ENCODE results near the gene ACOXL.
A peak's percentile ranks its signal among the peaks of the same experiment; 100 is the strongest.

The ACOXL gene

DNA sequence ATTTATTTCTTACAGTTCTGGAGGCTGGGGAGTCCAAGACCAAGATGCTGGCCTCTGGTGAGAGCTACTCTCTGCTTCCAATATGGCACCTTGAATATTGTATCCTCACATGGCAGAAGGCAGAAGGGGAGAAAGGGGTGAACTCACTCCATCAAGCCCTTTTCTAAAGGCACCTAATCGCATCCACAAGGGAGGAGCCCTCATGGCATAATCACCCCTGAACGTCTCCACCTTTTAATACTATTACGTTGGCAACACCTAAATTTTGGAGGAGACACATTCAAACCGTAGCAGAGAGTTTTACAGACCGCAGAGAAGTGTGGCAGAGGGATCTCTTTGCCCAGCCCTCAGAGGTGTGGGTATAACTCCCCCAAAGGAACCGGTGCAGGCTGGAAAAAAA is 245.8 kb downstream of the ACOXL start:
- no peak for DNase-seq (ENCODE audit: low read depth)

DNA sequence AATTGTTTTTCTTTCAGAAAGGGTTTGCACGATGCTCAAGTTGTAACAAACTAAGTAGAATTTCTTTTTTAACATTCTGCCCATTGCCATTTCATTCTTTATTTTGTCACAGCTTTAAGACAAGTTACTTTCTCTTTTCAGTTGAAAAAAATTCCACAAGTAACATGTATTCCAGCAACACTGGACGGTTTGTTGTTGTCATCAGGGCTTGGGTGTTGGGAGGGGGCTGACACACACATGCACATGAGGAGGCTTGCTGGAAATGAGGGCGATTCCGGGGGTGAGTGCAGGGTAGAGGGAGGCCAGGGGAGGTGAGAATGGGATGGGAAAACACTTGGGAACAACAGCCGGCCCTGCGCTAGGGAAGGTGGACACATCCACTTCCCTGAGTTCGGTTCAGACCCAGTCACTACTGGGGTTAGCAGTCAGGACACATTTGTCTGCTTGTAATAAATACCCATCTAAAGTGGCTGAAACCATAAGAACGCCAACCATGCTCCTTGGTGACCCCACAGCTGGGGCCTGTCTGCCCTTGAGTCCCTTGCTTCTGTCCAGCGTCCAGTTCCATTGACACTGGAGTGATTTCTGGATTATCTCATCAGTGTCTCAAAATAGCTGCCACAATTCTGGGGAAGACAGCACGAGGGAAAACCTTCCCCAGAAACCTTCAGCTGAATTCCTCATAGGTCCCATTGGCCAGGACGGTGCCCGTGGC is 246.5 kb downstream of the ACOXL start:
- DNase-seq (ENCODE audit: low read depth): no peak

DNA sequence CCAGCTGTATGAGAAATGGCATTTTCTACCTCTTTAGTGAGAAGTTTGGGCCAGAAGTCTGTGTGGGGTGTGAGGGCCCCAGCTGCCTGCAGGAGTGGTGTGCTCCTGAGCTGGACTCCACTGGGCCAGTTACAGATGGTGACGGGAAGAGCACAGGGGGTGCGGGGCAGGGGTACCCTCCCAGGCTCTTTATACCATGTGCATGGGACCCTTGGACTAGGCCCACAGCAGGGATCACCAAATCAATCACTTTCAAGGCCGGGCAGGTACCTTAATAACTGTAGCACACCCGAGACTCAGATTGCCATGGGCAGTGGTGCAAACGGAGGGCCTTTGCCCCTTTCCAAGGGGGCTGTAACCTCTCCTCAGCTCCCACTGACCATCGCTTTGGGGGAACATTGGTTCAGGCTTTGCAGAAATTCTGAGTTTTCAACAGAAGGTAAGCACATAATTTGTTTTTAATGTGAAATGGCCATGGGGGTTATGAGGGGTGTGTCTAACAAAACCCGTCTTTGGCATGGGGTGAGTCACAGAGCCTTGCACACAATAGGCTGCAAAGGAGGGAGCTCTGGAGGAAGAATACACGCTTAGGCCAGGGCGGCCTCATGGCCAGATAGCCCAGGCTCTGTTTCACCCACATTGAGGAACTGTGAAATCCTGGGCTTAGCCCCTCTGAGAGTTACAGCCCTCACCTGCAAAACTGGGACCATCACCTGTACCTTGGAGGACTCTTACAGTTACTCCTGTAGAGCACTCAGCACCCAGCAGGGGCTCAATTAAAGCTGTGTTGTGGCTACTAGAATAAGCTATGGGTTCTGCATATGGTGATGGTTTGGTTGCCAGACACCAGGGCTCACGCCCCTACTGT is 247.3 kb downstream of the ACOXL start:
- no peak for DNase-seq (ENCODE audit: low read depth)

DNA sequence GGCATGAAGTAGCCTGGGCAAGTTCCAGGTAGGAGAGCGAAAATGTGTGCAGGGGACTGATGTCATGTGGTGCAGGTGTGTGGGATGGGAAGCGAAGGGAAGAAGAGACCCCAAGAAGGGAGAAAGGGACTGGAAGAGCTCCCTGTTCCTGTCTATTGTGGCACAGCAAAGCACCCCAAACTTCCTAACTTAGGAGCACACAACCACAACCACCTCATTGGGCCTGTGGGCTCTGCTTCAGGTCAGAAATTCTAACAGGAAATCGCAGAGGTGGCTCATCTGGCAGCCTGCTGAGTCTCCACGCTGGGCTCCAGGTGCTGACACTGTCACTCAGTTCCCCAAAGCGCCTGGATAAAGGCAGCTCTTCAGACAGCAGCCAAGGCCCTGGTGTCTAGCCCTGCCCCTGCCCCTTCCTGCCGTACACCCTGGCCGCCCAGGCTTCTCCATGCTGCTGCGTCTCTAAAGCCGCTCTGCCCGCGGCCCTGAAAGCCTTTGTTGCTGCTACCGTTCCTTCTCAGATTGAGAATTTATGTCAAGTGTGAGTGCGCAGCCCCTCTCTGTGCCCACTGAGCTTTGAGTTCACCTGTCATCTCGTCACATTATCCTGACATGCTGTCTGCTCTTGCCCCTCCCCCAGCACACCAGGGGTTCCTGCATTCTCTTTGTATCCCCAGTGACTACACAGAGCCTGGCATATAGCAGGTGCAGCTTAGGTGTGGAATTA is 248.1 kb downstream of the ACOXL start:
- no peak for DNase-seq (ENCODE audit: low read depth)

DNA sequence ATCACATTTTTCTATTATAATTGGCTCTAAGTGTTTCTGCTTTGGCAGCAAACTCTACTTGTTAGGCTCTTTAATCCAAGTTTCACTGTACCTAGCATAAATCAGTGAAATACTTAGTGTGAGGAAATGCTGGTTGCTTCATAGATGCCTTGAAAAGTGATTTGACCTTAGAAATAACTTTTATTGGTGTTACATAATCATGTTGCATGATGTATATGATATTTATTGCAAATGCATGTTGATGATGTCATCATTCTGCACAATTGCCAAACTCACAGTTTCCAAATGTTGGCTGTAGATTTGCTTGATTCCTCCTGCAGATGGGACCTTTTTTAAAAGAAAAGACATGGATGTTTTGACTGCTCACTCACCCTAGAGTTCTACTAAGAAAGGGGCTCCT is 250.8 kb downstream of the ACOXL start:
- DNase-seq (ENCODE audit: low read depth): peak; percentile 52

DNA sequence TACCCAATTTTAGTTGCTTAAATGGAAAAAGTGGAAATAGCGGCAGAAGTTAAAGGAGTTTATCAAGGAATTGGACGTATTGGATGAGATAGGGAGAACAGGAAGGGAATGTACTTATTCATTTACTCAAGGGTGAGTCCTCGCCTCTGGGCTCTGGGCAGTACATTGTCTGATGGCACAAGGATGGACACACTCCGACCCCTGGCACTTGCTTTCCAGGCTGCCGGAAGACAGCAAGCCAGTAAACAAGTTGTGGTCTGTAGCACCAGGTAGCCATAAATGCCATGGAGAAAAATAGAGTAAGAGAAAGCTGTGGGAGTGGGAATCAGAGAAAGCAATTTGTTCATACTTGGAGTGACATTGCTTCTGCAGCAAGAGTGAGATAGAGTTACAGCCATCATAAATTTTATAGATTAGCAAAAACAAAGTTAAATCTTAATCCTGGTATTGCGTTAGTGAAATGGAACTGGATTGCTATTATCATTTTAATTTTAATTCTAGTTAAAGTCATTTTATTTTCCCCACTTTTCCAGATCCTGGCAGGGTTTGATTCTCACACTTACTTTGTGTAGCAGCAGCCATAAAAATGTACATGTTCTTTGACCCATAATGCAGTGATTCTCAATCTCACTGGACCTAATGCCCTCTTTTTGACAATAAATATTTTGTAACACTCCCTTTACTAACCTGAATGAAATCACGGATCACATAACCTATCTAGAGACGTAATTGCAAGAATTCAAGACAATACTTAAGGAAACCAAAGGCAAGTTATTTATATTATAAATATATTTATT is 252.5 kb downstream of the ACOXL start:
- DNase-seq (ENCODE audit: low read depth): no peak

DNA sequence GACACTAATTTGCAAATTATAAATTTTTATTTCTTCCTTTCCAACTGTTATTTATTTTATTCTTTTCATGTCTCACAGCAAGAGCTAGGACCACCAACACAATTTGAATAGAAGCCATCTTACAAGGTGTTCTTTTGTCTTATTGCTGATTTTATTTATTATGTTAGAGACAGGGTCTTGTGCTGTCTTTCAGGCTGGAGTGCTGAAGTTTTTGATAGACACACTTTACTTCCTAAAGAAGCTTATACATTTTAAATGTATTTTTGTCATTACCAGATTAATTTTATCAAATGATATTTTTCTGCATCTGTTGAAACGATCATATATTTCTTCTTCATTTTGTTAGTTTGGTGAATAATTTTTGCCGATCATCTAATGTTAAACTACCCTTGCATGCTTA is 258.1 kb downstream of the ACOXL start:
- DNase-seq (ENCODE audit: low read depth): no peak

DNA sequence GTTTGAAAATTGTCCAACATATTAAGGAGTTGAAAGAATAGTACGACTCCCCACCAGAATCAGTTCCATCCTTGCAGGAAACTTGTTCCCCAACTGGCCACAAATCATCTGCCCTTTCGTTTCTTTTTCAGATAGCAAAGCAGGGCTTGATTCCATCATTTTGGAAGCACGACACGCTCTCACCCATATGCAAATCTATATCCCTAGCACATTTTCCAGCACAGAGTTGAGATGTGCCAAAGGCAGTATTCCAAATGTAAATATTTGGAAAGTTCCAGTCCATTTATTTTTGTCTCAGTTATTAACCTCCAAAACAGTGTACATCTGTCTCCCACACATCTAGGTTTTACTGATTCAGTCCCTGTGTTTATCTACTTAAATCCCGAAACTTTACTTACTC is 259.5 kb downstream of the ACOXL start:
- no peak for DNase-seq (ENCODE audit: low read depth)

DNA sequence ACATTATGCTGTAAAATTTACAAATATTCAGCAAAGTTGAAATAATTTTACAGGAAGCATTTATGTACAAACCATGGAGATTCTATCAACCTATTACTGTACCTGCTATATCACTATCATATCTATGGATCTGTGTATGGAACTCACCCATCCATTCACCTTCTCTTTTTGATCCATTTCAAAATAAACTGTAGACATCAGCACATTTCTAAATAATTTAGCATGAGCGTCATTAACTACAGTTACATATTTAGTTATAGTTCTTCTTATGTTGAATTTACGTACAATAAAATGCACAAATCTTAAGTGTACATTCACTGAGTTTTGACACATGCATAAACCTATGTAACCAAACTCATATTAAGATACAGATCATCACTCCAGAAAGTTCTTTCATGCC is 260.5 kb downstream of the ACOXL start:
- DNase-seq (ENCODE audit: low read depth): no peak

DNA sequence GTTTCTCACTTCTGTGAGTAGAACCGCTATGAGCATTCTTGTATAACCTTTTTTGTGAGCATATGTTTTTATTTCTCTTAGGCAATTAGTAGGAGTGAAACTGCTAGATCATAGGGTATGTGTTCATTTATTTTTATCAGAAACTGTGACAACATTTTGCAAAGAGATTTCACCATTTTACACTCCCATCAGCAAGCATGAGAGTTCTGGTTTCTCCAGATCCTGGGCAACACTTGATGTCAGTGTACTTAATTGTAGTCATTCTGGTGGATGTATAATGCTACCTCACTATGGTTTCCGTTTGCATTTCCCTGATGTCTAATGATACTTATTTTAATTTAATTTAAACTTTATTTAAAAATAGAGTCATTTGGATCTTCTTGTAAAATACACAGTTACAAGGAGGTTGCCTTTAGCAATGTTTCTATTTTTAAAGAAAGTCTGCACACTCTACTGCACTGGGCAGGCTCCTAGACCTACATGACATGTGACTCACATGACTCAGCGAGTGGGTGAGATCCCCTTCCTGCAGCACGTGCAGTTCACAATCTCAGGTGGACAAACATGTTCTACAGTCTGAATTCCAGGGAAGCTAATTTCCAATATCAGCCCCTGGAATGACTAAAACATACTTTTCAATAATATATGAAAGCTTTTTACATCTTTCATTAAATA is 261.3 kb downstream of the ACOXL start:
- peak; percentile 2 for DNase-seq (ENCODE audit: low read depth)

DNA sequence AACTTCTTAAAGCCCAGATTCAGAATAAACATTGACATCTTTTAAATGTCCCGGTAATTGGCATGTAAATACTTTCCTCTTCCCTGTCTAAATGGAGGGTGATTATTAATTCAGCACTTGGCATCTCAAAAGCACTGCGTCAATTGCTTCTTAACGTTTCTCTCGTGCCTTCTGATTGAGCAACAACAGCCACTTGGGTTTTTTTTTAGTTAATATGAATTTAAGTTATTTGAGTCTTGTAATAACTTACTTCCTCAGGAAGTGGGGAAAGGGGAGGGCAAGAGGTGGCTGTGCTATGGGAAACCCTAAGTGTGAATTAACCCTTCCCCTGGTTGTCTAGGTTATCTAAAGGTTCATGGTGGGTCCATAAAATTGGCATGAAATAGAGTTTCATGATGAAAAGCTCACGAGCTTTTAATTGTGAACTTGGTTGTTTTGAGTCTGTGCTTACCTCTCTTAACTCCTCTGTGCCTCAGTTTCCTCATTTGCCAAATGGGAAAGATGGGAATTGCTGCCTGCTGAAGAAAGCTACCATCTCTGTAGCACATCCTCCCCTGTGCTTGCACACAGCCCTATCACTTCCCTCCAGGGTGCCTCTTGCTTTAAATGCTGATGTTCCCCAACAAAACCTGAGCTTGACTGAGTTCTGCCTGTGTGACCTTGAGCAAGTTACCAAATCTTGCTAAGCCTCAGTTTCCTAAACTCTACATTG is 262.0 kb downstream of the ACOXL start:
- peak; percentile 2 for DNase-seq (ENCODE audit: low read depth)

DNA sequence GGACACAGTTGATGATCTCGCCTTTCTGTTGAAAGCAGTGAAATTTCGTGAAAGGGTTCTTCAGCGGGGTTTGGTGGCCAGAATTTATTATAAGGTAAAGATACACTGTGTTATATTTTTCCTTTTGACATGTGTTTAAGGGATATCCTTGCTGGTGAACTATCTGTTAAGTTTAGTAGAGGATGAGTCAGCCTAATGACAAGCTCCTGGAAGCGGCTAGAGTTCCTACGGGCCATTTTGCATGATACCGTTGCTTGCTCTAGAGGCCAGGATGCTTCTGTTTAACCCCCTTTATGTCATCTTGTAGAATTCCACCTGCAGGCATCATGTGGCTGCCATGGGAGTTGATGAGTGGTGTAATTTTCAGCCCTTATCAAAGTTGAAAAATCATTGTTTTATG is 263.5 kb downstream of the ACOXL start:
- DNase-seq (ENCODE audit: low read depth): no peak

DNA sequence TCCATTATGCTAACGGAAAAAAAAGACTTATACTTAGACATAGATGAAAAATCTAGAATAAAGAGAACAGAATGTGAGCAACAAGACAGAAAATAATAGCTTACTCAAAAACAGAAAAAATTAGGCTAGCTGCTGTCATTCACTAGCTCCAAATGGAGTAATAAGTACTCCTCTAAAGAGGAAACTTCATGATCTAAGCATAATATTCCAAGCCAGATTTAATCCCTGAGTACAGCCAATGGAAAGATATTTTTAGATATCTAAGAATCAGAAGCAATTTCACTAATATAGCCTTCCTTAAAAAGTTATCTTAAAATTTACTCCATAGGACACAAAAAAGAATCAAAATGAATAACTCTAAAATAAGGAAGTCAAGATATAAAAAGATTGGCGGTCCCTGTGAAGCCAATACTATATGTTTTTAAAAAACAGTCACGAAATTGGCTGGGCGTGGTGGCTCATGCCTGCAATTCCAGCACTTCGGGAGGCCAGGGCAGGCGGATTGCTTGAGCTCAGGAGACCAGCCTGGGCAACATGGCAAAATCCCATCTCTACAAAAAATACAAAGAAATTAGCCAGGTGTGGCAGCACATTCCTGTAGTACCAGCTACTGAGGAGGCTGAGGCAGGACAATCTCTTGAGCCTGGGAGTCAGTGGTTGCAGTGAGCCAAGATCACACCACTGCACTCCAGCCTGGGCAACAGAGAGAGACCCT is 265.1 kb downstream of the ACOXL start:
- no peak for DNase-seq (ENCODE audit: low read depth)

DNA sequence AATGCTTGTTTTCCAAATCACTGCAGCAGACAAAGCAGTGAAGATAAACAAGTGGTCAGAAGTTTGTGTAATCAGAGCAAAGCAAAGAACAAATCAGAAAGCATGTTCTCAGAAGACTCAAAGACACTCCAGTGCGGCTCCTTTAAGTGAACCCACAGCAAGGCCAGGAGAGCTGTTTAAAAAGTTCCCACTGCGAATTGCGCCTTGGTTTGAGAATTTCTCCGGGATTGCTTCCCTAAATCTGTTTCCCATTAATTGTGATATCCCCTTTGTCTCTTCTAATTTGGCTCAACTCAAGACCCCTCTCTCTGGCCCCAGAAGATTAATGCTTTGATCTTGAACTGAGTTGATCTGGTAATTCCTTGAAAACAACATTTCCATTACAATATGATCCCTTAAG is 265.9 kb downstream of the ACOXL start:
- DNase-seq (ENCODE audit: low read depth): peak; percentile 3

DNA sequence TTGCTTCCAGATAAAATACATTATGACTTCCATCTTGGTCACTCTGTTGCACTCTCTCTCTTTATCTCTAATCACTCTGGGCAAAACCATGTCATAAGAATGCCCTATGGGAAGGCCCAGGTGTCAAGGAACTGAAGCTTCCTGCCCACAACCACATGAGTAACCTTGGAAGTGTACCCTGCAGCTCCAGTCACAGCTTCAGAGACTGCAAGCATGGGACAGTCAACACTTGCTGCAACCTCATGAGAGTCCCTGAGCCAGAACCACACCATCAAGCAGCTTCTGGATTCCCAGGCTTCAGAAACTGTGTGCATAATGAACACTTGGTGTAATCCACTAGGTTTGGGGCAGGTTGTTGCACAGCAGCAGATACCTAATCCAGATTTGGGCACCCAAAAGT is 267.3 kb downstream of the ACOXL start:
- no peak for DNase-seq (ENCODE audit: low read depth)

DNA sequence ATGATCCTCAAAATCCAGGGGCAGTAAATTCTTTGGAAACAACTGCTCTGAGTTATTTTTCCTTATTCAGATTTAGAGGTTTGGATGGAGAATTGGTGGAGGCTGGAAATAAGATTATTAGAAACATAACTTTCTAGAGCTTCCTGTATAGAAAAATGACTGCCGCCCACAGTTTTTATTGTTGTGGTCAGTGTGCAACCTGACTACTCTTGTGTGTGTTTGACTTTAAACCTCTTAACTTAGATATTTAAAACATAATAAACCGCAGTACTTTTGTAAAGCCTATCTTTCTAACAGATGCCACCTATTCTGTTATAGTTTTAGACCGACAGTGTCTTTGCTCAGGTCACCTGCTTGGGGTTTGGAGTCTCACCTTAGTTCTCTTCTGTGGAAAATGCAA is 272.9 kb downstream of the ACOXL start:
- no peak for DNase-seq (ENCODE audit: low read depth)

DNA sequence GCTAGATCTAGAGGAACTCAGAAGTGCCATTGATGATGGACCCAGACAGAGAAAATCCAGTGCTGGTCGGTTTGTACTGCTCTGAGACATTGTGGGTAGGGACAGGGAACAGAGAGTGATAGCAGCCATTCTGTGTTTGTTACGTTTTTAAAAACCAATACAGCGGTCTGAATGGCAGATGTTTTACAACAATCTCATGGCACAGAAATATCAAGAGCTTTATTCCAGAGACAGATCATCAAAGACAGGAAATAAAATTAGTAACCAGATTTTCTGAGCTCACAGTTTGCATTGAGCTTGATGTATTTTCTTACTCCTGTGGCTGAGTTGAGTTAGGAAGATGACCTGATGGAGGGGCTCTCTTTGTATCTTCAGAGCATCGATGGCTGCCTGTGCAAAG is 273.4 kb downstream of the ACOXL start:
- DNase-seq (ENCODE audit: low read depth): no peak

DNA sequence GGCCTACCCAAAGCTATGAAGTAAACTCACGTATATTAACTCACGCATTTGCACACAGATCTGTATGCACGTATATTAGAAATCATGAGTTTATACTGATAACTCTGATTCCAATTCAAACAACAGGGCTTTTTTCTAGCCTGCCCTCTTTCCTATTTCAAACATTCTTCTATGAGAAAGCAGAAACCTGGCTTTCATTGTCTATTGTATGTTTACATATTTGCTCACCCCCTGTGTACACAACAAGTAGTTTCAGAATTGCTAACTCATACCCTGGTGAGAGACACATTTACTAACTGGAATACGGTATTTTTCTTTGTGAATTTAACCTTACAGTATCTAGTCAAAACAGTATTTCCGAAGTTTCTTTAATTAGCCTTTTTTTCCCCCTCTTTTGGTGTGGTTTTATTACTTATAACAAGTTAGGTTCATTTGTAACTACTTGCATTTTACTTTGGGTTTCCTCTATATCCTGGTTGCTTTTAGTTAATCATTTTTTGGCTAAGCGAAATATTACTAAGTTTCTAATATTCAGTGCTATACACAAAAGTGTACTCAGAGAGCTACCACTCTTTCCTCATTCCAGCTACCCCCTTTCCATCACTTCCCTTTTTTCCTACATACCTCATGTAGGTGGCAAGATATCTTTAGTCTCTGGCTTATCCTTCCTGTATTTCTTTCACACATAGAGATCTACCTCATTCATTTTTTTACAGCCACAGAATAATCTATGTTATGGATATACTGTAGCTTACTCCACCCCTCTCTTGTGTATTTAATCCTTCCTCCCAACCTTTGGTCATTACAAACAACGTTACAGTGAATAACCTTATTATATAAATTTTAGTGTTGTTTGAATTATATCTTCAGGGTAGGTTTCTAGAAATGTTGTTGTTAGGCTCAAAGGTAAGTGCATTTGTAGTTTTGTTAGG is 275.6 kb downstream of the ACOXL start:
- DNase-seq (ENCODE audit: low read depth): no peak

DNA sequence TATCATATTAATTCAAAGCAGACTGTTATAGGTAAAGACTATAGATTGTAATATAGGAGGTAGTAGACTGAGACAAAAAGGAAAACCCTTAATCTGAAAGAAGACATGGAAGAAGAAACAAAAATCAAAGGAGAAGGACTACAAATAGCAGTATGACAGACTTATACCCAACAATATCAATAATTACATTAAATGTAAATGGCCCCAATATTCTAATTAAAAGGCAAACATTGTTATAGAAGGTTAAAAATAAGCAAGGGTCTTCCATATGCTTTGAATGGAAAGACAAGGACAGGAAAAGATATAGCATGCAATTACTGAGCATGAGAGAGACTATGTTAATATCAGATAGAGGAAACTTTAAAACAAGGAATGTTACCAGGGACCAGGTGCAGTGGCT is 278.8 kb downstream of the ACOXL start:
- DNase-seq (ENCODE audit: low read depth): no peak

Measured in amniotic epithelial cell (primary cell).